Measurements from ENCODE around the gene GRB7. TPM values are rescaled to one million over a fixed set of nuclear protein-coding genes. Genes with fewer than 3 reads are reported as not detected.

GRB7 gene
- total RNA-seq, 4 donors from 2014 or later: 0.41 to 0.70 TPM; not detected in 2

- DNase-seq (no peak), ATAC-seq (no peak)
- Histone ChIP-seq H3K27me3 (peaks cover 0 to 2% (median 0%) of the 10 kb centered on the region in 3 donors), H3K4me1 (peaks cover 0 to 5% of the 10 kb centered on the region in 2 donors), H3K4me3 (no peak overlapping the region), H3K27ac (peak overlapping the region in 2 of 4 donors; percentile 82 to 86), H3K9me3 (no peaks in the 10 kb centered on the region), H3K36me3 (no peaks in the 10 kb centered on the region)
- TF ChIP-seq POLR2A (IDR thresholded peaks at IDR 0.05): no peak
- no peak for TF ChIP-seq CTCF (IDR thresholded peaks at IDR 0.05 in 4 of 5, conservative IDR thresholded peaks at IDR 0.05 in 1 of 5)
- intact Hi-C loops (cut with DNase I; ENCODE audit: low total_unique reads) (loop anchor here (10.0 kb wide), 1 partner anchor 211 kb away; no protein-coding TSS in a partner anchor), in situ Hi-C loops (cut with MboI; ENCODE audit: low sequenced_read_pairs in 4 of 4) (loop anchor here in 3 of 4 donors (10.0 kb wide), 2 partner anchors 131 to 201 kb away; partner anchors contain the start of gene PPP1R1B (in 2 of the 3))
These were observed 18.0 kb downstream of the GRB7 start for GRCh38 chr17:39755554-39756379.

GRCh38 chr17:39756380-39757079, 18.8 kb downstream of the GRB7 start:
- ATAC-seq: no peak
- TF ChIP-seq POLR2A (IDR thresholded peaks at IDR 0.05) (no peak), CTCF (IDR thresholded peaks at IDR 0.05 in 4 of 5, conservative IDR thresholded peaks at IDR 0.05 in 1 of 5) (no peak)
- Histone ChIP-seq H3K4me1 (peaks cover 0 to 5% of the 10 kb centered on the region in 2 donors), H3K27ac (no peak overlapping the region), H3K36me3 (no peaks in the 10 kb centered on the region), H3K27me3 (peaks cover 0 to 4% (median 0%) of the 10 kb centered on the region in 3 donors), H3K9me3 (no peaks in the 10 kb centered on the region), H3K4me3 (no peak overlapping the region)
- no peak for DNase-seq
- in situ Hi-C loops (cut with MboI; ENCODE audit: low sequenced_read_pairs in 4 of 4): loop anchor here in 3 of 4 donors (10.0 kb wide), 2 partner anchors 132 to 202 kb away; partner anchors contain the start of gene PPP1R1B (in 2 of the 3)
- intact Hi-C loops (cut with DNase I; ENCODE audit: low total_unique reads): loop anchor here (10.0 kb wide), 1 partner anchor 212 kb away; no protein-coding TSS in a partner anchor

- TF ChIP-seq CTCF (IDR thresholded peaks at IDR 0.05 in 4 of 5, conservative IDR thresholded peaks at IDR 0.05 in 1 of 5) (no peak), POLR2A (IDR thresholded peaks at IDR 0.05) (no peak)
- no peak overlapping the region for H3K27ac ChIP-seq
- in situ Hi-C loops (cut with MboI; ENCODE audit: low sequenced_read_pairs in 4 of 4) (loop anchor here in 3 of 4 donors (10.0 kb wide), 2 partner anchors 132 to 202 kb away; partner anchors contain the start of gene PPP1R1B (in 2 of the 3)), intact Hi-C loops (cut with DNase I; ENCODE audit: low total_unique reads) (loop anchor here (10.0 kb wide), 1 partner anchor 212 kb away; no protein-coding TSS in a partner anchor)
- DNase-seq (no peak), ATAC-seq (no peak)
- H3K4me1 ChIP-seq: peaks cover 0 to 5% of the 10 kb centered on the region in 2 donors
- H3K27me3 ChIP-seq: peaks cover 0 to 7% (median 0%) of the 10 kb centered on the region in 3 donors
- H3K4me3 ChIP-seq: no peak overlapping the region
- no peaks in the 10 kb centered on the region for H3K9me3 ChIP-seq
- no peaks in the 10 kb centered on the region for H3K36me3 ChIP-seq
These were observed 19.5 kb downstream of the GRB7 start for GRCh38 chr17:39757176-39757662.
